Measurements from ENCODE around the gene SLC12A7.
"Not testable (repeated sequence)": the region's sequence is repeated elsewhere in the genome, so short reads cannot be mapped to it uniquely, and the experiment has no call there.

DNA sequence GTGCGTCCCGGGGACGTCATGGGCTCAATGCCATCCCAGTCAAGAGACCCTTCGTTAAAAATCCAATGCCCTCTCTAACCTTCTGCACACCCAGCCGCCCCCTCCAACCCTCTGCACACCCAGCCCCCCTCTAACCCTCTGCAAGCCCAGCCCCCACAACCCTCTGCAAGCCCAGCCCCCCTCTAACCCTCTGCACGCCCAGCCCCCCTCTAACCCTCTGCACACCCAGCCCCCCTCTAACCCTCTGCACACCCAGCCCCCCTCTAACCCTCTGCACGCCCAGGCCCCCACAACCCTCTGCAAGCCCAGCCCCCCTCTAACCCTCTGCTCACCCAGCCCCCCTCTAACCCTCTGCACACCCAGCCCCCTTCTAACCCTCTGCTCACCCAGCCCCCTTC is 13.9 kb downstream of the SLC12A7 start:
- TF ChIP-seq CTCF, POLR2A (IDR thresholded peaks at IDR 0.05): not testable (repeated sequence)
